ENCODE data around the gene RNF207.
A peak's percentile ranks its signal among the peaks of the same experiment; 100 is the strongest.

Gene RNF207

DNA sequence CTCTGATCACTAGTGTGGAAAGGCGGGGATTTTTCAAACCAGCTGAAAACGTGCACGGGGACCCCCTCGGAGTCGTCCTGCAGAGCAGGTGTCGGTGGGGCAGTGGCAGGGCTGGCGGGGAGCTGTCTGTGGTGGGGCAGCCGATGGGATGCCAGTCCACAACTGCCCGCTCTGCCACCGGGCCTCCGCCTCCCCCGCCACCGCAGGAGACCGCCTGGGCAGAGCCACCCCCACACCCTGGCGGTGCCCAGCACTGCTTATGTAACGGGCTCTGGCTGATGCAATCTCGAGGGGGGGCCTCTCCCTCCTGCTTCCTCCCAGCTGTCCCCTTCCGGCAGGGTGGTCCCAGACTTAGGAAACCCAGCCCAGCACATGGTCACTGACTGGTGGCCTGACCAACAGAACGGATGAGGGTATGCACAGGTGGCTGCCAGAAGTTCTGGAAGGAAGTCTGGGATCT lies 35.1 kb upstream of the RNF207 start (continued):
- TF ChIP-seq ZNF555 (tag by site-specific recombination; conservative IDR thresholded peaks at IDR 0.05) (no peak), ZNF169 (tag by site-specific recombination; IDR thresholded peaks at IDR 0.05) (no peak)

DNA sequence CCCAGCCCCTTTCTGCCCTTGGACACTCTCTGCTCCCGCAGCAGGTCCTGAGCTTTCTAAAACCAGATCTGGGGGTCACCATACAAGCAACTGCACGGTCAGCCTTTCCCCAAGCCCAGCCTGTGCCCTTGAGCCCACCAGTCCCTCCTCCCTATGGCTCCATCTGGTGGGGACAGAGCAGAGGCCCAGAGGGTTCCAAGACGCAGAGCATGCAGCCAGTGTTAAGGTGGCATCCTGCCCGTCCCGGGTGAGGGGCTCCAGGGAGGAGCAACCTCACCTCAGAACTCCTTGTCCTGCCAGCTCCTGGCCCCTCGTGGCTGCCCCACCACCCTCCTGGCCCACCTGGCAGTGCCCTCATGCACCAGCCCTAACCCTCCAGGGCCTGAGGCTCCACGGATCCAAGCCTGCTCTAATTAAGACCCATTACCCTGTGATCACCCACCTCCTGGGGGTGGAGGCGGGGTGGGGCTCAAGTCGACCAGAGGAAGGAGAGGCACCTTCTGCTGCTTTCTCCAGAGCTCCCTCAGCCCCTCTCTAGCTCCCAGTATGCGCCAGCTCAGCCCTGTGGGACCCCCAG lies 34.3 kb upstream of the RNF207 start:
- CTCF ChIA-PET = interaction anchor here (0.6 to 1.2 kb wide), 5 partner anchors 14 to 139 kb away, joined by 3 to 5 read pairs (median 3); no protein-coding TSS in a partner anchor
- H3K4me3 ChIP-seq (ENCODE audit: low read depth, low read length) = no peak overlapping the region

DNA sequence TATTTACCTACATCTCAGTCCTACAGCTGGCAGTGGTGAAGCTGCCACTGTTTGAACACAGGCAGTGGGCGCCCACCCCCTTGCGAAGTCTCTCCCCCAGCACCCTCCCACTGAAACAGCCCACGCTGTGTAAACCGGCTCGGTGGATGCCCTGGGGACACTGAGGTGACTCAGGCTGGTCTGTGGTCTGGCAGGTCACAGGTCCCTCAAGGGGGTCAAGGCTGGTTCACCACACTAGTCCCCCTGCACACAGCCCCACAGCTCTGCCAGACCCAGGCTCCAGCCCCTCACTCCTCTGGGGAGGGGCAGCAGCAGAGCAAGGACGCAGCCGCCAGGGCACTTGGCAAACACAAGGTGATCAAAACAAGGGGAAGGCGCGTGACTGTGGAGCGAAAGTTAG lies 33.4 kb upstream of the RNF207 start:
- Histone ChIP-seq H3K27ac (ENCODE audit: extremely low read depth, low read depth, low read length) (no peak overlapping the region), H3K4me1 (ENCODE audit: control insufficient read depth, insufficient read depth, low read length) (no peaks in the 10 kb centered on the region), H3K36me3 (ENCODE audit: control insufficient read depth in 2 of 2, insufficient read depth in 1 of 2, low read length in 2 of 2) (no peaks in the 10 kb centered on the region), H3K9me3 (ENCODE audit: control insufficient read depth, insufficient read depth, low read depth, low read length) (no peaks in the 10 kb centered on the region), H3K4me3 (ENCODE audit: low read depth, low read length) (no peak overlapping the region)
- CTCF ChIA-PET = interaction anchor here (1.2 kb wide), 1 partner anchor 13 kb away, joined by 3 read pairs; no protein-coding TSS in a partner anchor
- POLR2A ChIA-PET = no interaction called here
- TF ChIP-seq, protein P1, sequence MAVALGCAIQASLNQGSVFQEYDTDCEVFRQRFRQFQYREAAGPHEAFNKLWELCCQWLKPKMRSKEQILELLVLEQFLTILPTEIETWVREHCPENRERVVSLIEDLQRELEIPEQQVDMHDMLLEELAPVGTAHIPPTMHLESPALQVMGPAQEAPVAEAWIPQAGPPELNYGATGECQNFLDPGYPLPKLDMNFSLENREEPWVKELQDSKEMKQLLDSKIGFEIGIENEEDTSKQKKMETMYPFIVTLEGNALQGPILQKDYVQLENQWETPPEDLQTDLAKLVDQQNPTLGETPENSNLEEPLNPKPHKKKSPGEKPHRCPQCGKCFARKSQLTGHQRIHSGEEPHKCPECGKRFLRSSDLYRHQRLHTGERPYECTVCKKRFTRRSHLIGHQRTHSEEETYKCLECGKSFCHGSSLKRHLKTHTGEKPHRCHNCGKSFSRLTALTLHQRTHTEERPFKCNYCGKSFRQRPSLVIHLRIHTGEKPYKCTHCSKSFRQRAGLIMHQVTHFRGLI (tag by site-specific recombination; IDR thresholded peaks at IDR 0.05) = no peak
- TF ChIP-seq ZBTB1 (tag by site-specific recombination; IDR thresholded peaks at IDR 0.05) (no peak), ZNF580 (tag by site-specific recombination; IDR thresholded peaks at IDR 0.05) (no peak), ZNF76 (tag by site-specific recombination; IDR thresholded peaks at IDR 0.05; ENCODE audit: borderline replicate concordance, low read depth) (no peak), ZNF416 (tag by site-specific recombination; IDR thresholded peaks at IDR 0.05) (no peak), TRIM28 (IDR thresholded peaks at IDR 0.05; ENCODE audit: borderline replicate concordance, low read length) (no peak), ZNF660 (tag by site-specific recombination; IDR thresholded peaks at IDR 0.05) (no peak), ZNF155 (tag by site-specific recombination; IDR thresholded peaks at IDR 0.05) (no peak), ZNF624 (tag by site-specific recombination; IDR thresholded peaks at IDR 0.05) (no peak), EGR2 (tag by site-specific recombination; IDR thresholded peaks at IDR 0.05; ENCODE audit: low read depth) (peak; percentile 85), KLF8 (tag by site-specific recombination; IDR thresholded peaks at IDR 0.05) (no peak), SALL2 (tag by site-specific recombination; IDR thresholded peaks at IDR 0.05; ENCODE audit: borderline replicate concordance) (no peak), ZFHX2 (tag by site-specific recombination; conservative IDR thresholded peaks at IDR 0.05) (peak; percentile 87), ZNF658 (tag by site-specific recombination; IDR thresholded peaks at IDR 0.05) (no peak), ZNF433 (tag by site-specific recombination; IDR thresholded peaks at IDR 0.05; ENCODE audit: low read depth) (no peak)
- TF ChIP-seq, protein P2, sequence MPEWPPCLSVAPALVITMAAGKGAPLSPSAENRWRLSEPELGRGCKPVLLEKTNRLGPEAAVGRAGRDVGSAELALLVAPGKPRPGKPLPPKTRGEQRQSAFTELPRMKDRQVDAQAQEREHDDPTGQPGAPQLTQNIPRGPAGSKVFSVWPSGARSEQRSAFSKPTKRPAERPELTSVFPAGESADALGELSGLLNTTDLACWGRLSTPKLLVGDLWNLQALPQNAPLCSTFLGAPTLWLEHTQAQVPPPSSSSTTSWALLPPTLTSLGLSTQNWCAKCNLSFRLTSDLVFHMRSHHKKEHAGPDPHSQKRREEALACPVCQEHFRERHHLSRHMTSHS (tag by site-specific recombination; IDR thresholded peaks at IDR 0.05) = no peak

More for the DNA sequence above, 34.3 kb upstream of the RNF207 start:
- H3K27ac ChIP-seq (ENCODE audit: extremely low read depth, low read depth, low read length) = no peak overlapping the region
- H3K36me3 ChIP-seq (ENCODE audit: control insufficient read depth in 2 of 2, insufficient read depth in 1 of 2, low read length in 2 of 2) = no peaks in the 10 kb centered on the region
- peak; percentile 37 for TF ChIP-seq ZBTB8A (tag by site-specific recombination; IDR thresholded peaks at IDR 0.05)
- TF ChIP-seq ZNF580 (tag by site-specific recombination; IDR thresholded peaks at IDR 0.05) = no peak
- TF ChIP-seq, protein P3, sequence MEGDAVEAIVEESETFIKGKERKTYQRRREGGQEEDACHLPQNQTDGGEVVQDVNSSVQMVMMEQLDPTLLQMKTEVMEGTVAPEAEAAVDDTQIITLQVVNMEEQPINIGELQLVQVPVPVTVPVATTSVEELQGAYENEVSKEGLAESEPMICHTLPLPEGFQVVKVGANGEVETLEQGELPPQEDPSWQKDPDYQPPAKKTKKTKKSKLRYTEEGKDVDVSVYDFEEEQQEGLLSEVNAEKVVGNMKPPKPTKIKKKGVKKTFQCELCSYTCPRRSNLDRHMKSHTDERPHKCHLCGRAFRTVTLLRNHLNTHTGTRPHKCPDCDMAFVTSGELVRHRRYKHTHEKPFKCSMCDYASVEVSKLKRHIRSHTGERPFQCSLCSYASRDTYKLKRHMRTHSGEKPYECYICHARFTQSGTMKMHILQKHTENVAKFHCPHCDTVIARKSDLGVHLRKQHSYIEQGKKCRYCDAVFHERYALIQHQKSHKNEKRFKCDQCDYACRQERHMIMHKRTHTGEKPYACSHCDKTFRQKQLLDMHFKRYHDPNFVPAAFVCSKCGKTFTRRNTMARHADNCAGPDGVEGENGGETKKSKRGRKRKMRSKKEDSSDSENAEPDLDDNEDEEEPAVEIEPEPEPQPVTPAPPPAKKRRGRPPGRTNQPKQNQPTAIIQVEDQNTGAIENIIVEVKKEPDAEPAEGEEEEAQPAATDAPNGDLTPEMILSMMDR (tag by site-specific recombination; IDR thresholded peaks at IDR 0.05) = peak; percentile 78
- POLR2A ChIA-PET = no interaction called here
- H3K9me3 ChIP-seq (ENCODE audit: control insufficient read depth, insufficient read depth, low read depth, low read length) = no peaks in the 10 kb centered on the region
- no peaks in the 10 kb centered on the region for H3K4me1 ChIP-seq (ENCODE audit: control insufficient read depth, insufficient read depth, low read length)

Measured in HEK293 (cell line).